NCI-H2227 (cell line): ENCODE measurements around the gene NAA20.

Experiments used
- DNase-seq: peaks from one replicate; lab custom pipeline; 2025; ENCODE audit not compliant: unreplicated experiment; lab: John Stamatoyannopoulos, UW

NAA20 gene, protein sequence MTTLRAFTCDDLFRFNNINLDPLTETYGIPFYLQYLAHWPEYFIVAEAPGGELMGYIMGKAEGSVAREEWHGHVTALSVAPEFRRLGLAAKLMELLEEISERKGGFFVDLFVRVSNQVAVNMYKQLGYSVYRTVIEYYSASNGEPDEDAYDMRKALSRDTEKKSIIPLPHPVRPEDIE

DNA sequence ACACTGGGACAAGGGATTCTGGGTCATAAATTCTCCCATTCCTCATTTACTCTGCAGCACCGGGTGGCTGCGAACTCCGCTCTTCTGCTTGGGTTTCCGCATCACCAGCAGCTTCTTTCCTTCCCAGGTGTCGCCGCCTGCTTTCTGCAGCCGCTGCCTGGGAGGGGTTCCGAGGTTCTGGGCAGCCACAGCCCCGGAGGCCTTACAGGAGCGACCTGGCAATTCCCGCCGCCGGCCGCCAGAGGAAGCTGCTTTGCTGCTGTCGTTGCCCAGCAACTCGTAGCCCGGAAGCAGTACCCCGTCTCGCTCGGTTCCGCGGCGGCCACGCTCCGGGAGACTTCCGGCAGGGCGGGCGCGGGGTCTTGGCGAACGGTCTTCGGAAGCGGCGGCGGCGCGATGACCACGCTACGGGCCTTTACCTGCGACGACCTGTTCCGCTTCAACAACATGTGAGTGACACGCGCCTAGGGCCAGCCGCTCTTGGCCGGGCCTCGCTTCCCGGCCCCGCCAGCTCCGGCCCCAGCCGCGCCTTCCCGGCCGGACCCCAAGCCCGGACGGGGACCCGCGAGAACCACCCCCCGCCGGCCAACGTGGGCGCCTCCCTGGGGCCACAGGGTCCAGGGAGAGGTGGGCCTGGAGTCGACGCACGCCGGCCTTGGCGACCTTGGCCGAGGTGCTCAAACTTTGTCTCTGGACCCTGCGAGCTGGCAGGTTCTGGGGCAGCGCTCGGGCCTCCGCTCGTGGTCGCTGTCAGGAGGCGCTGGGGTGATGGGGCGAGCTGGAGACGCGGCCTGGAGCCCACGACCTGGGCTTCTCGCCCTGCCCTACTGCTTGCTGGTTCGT lies at the start of gene NAA20:
TSS of gene NAA20 (plus strand) at position 362 of the 843 bp plus-strand sequence. CDS start at position 397, 35 bp downstream.
- DNase-seq, result peak; percentile 95

DNA sequence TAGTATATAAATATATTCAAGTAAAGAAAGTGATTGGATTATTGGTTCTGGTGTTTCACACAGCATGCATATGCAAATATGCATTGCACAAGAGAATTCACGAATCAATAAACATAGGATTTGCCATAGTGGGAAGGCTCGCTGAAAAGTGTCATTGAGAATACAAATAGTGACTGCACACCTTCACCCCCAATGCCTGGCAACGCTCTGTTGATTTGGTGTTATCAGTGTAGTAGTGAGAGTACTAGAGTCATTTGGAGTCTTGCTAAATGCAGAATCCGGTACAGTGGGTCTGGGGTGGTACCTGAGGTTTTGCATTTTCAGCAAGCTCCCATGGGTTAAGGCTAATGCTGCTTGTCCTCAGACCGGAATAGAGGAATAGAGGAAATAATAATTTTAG lies 49.7 kb upstream of the NAA20 start:
- DNase-seq, result no peak

DNA sequence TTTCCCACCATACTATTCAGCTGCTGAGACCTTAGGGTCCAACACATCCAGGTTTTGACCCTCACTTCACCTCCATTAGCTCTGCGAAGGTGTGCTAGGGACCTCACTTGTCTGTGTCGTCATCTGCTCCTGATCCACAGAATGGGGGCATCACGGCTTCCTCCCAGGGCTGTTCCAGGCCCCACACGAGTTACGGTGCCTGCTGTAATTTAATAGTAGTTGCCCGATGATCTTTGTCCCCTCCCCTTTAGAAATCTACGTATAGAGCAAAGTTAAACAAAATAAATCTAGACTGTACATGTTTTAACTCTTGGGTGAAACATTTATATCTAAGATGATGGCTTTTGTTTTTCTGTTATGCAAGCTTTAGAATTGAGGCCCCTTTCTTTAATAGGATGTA lies 49.1 kb upstream of the NAA20 start:
- no peak for DNase-seq

DNA sequence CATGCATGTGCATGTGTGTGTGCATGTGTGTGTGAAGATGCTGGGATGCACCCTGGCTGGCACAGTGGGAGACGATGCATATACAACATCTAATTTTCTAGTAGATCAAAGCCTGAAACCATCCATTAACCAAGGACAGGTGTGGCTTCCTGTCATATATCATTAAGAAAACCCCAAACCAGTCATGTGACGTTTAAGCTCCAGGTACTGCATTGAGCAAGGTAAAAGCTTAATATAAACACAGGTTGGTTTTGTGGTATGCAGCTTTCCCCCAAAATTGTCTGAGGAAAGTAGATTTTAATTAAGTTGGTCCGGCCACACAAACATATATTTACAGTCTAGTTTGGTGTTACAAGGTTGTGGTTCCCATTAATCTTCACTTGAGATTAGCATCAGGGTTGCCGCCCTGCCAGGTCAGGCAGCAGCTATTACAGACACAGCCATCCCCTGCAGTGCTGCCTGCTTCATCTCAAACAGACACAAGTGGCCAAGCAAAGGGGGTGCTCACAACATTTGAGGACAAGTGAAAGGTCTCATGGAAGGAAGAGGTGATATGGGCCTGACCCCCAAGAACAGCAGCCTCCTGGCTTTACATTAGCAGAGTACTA lies 48.6 kb upstream of the NAA20 start:
- DNase-seq, result no peak

DNA sequence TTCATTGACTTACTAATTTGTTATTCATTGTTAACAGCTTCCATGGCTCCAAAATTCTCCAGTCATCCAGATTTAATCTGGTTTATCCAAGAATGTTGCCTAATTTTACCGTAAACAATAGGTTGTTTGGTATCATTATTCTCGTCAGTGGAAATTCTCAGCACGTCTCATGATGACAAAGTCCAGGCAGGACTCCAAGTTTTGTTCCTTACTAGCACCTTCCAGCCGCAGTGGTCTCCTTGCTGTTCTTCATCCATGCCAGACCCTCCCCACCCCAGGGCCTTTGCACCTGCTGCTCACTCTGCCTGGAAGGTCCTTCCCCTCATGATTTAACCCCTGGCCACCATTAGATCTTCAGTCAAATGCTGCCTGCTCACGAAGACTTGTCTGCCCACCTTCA lies 48.1 kb upstream of the NAA20 start:
- DNase-seq, result no peak

DNA sequence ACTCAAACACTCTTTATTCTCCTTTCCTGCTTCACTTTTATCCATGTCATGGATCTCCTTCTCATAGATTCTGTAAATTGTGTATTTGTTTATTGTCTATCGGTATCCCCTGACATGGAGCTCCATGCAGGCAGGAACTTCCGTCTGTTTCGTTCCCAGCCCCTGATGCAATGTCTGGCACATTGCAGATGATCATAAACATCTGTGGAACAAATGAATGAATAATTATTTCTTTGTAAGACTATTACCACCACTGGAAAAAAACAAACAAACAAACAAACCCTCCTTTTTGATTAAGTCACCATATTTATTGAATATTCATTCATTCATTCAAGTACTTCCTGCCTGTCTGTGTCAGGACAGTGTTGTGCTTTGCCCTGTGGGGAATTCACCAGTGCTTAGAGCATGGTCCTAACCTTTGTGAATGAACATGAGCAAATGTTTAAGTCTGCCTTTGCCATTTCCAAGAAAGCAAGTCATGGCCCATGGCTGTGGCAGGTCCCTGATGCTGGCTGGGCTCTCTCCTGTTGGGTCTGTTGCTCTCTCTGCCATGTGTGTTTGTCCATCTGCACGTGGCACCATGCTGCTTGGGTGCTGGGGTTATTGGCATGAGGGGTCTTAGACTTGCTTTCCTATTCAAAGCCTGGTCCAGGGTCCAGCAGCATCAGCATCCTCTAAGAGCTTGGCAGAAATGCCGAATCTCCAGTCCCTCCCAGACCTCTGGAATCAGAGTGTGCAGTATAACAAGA lies 47.5 kb upstream of the NAA20 start:
- no peak for DNase-seq

DNA sequence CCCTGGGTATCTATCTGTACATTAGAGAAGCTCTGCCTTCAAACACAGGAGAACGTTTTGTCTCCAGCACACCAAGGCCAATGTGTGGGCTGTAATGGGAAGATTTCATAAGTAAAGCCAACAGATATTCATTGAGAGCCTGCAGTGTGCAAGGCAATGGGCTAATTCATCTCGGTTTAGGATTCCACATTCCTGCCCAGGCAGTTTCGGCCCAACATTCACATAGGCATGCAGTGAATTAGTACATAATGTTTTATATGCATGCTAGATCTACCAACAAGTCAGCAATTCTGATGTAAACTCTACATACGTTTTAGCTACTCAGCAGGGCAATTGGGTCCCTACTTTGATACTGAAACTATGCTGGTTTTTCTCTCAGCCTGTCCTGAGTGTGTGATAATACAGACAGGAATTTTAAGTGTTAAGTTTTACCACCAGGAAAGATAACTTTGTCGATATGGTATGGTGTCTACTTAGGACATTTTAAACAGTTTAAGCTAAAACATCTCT lies 46.9 kb upstream of the NAA20 start:
- no peak for DNase-seq

DNA sequence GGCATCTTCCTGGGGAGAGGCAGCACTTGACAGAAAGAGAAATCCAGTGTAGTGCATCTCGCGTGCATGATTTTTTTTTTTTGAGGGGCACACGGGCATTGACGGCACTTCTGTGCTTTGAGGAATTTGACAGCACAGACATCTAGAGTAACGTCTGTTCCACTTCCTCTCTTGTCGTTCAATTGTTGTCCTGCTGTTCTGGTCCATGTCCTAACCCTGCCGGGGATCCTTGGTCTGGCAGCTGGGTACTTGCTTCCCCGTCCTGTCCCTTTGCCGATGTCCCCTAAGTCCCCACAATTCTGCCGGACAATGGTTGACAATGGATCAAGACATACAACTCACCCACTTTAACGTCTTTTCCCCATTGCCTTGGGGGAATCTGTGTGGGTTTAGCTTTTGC lies 46.0 kb upstream of the NAA20 start:
- no peak for DNase-seq

DNA sequence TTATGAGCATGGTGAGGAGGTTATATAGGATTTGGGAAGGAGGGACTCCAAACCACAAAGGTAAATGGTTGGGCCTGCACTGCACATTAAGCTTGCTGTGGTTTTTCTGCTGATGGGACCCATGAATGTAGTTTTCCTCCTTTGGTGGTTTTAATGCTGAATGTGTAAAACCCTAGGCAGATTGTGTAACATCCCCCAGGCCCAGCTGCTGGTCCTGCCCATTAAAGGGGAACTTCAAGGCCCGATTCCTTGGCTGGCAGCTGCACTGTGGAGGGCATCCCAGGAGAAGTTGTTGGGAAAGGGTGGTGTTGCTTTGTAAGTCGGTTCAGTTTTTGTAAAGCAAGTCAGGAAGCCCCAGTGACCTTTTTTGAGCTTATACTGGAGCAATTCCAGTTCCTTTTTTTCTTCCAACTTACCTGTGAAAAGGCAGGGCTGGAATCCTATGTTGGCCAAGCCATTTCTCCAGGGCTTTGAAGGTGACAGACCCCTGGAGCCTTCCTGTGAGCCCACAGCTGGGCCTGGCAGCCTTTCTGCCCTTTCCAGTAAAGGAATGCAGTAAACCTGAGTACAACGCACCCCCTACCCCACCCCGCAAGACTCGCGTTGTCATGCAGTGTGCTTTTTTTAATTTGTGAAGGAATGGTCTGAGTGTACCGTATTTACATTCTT lies 43.1 kb upstream of the NAA20 start:
- DNase-seq, result no peak

DNA sequence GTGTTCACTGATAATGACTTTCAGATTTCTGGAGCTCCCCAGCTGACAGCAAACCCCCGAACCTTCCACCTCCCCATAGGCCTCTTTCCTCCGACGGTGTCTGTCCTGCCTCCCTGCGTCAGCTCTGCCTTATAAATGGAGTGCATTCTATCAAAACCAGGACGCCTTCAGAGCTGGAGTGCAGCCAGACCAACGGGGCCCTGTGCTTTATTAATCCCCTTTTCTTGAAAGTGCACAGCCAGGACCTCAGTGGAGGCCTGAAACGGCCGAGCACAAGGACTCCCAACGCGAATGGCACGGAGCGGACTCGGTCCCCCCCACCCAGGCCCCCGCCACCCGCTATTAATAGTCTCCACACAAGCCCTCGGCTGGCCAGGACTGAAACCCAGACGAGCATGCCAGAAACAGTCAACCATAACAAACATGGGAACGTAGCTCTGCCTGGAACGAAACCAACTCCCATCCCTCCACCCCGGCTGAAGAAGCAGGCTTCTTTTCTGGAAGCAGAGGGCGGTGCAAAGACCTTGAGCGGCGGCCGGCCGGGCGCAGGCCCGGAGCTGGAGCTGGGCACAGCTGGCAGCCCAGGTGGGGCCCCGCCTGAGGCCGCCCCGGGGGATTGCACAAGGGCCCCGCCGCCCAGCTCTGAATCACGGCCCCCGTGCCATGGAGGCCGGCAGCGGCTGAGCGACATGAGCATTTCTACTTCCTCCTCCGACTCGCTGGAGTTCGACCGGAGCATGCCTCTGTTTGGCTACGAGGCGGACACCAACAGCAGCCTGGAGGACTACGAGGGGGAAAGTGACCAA lies 42.3 kb upstream of the NAA20 start:
- peak; percentile 47 for DNase-seq

DNA sequence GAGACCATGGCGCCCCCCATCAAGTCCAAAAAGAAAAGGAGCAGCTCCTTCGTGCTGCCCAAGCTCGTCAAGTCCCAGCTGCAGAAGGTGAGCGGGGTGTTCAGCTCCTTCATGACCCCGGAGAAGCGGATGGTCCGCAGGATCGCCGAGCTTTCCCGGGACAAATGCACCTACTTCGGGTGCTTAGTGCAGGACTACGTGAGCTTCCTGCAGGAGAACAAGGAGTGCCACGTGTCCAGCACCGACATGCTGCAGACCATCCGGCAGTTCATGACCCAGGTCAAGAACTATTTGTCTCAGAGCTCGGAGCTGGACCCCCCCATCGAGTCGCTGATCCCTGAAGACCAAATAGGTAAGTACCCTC lies 41.7 kb upstream of the NAA20 start:
- no peak for DNase-seq

DNA sequence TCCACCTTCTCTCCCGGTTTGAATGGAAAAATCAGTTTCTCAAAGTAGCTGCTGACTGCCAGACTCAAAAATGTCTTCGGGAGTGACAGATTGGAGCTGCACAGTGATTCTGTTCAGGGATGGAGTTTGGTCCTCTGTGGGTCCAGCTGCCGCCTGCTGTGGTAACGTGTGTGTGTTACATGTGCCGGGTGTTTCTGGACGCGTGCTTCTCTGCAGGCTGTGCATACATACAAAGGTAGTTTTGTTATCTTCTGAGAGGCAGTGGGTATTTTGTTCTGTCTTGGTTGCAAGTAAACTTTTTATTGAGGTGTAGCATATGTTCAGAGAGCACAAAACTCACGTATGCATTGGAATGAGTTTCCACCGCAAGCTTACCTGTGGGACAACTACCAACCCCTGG lies 41.3 kb upstream of the NAA20 start:
- no peak for DNase-seq

DNA sequence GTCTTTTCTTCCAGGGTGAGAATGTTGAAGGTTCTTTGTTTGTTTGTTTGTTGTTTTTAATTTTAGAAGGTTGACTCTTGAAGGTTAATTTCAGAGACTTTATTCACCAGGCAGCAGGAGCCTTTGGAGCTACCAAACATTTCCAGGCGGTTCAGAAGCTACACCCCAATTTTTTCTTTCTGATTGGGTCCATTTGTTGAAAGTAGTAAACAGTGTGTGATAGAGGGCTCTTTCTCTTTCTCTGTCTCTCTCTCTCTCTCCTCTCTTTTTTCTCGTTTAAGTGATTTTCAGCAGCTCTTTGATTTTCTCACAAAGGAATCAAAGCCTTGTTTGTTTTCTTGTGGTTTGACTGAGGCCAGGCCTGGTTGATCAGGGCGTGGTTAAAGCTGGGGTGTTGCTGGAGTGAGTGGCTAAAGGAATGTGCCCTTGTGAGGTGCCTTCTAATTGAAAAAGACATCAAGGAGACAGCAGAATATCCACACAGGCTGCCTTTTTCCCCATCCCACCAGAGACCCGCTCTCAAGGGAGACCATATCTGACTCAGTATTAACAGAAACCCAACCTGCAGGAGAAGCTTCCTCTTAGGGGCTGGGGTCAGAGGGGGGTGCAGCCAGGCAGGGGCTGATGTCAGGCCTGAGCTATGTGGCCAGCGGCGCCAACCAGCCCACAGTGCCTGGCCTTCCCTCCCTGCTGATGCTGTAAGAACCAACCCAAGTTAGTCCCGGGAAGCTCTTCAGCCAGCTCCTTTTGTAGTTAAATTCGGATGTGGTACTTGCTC lies 40.4 kb upstream of the NAA20 start:
- no peak for DNase-seq

DNA sequence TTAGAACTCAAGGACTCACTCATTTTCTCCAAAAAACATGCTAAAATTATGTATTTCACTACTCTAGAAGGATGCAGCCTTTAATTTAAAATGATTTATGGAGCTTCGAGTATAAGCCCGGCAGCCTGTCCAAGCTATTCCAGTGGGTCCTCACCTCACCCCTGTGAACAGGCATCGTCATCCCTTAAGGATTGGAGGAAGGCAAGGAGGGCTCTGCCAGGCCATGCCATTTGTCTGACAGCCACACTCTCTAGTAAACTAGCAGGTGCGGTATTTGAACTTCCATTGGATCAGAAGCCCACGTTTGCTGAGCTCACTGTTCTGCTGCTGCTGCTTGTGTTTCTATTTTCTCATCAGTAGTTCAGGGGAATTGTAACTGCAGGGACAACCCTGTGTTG lies 39.8 kb upstream of the NAA20 start:
- DNase-seq, result no peak

DNA sequence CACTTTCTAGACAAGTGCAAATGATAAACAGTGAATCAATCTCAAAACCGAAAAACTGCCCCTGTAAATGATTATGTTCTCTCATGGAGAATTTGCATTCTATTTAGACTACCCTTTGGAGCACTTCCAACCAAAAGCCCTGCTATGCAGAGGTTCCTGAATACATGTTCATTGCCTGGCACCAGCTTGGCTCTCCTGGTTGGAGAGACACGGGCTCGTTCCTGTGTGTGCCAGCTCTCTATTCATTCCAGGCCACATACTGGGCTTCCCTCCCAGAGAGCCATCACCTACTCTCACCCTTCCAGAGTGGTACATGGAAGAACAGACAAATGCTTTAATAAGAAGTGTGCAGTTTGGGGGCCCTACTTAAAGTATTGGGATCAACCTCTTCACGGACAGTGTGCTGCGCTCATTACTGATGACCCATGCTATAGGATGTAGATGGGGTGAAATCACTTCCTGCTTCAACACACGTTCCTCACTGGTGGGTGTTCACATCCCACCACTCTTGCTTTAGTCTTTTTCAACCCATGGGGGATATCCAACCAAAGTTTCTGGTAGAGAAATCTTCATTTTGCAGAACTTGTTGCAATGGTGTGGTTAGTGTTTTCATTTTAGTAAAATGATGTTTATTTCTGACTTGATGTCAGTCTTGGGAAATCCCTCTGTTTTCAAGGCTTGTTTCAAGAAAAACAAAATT lies 38.5 kb upstream of the NAA20 start:
- no peak for DNase-seq

DNA sequence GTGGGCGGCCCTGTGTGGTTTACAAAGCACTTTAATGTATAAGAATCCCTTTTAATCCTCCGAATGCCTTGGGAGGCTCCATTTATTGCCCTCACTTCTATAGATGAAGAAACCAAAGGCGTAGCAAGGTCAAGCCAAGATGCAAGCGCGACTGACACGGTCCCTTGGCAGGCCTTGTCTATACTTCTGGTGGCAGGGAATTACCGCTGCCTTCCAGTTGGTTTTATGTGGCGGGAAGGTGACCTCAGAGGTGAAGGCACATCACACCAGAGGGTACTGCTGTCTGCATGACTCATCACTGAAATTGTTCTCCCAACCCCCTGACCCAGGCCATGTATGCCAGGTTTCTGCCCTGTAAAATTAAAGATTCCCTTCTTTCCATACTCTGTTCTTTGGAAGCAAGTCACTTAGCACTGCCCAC lies 36.1 kb upstream of the NAA20 start:
- no peak for DNase-seq

DNA sequence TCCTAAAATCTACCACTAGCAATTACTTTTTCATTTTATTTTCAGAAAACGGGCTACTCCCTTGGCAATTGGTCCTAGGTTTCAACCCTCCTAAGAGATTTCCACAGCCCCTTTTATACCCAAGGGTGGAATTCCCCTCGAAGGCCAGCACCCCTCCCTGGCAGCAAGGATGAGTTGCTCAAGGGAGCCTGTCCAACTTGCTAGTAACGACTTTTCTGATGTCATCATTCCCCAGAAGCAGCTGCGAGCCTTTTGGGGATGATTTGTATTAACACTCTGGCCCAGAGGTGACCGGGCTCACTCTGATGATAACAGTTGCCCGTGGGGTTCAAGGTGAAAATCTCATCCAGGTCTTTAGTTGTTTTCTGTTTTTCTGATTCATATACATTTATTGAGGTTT lies 30.7 kb upstream of the NAA20 start:
- DNase-seq, result no peak

DNA sequence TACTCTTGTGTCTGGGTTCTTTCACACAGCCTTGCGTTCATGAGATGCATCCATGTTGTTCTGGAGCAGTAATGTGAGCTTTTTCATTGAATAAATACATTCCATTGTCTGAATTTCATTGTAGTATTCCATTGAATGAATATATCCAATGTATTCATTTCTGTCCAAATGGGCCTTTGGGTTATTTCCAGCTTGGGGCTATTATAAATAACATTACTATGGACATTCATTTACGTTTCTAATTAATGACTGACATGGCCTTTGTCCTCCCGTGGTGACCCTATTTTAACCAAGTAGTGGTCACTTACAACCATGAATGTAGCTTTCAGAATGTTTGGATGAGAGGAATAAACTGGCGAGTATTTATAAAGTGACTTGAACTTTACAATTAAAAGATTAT lies 30.1 kb upstream of the NAA20 start:
- DNase-seq, result no peak

DNA sequence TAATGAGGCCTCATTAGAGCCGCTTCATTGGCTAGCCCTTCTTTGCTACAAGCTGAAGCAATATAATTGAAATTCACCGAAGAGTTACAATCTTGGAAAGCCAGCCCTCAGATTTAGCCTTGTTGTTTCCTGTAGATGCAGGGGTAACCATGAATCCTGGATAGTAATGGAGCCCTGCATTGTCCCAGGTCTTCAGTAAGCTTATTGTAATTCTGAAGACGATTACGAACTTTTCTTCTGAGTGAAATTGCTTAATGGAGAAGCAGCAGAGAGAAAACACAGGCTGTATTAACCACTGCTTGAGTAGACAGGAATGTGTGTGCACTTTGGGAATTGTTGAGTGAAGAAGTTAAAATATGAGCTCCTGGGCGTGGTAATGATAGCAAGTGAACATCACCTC lies 26.3 kb upstream of the NAA20 start:
- no peak for DNase-seq
